Naive thymus-derived CD8-positive, alpha-beta T cell (primary cell): ENCODE results near the gene TIMP4. TPM values are rescaled to one million over a fixed set of nuclear protein-coding genes. Genes with fewer than 3 reads are reported as not detected.

Experiments
- ATAC-seq, 2 donors: fragments of 150-1000 bp; cut with Tn5 transposase in 1 of 2; sonication (Bioruptor Pico), chemical (Tn5 transposase) in 1 of 2; 1 replicate in 1 of 2; 2 replicates in 1 of 2; pipeline ENCODE4 v1.10.0; 2021; ENCODE audit warnings: mild to moderate bottlenecking in 2 of 2, moderate library complexity in 2 of 2
- POLR2A ChIA-PET: fragments of 350-600 bp; sonication (Branson Sonifier 250); formaldehyde crosslinking; loops from one replicate; lab custom pipeline; 2021; ENCODE audit warnings: antibody characterized with exemption; lab: Charles Lee
- DNase-seq, 10 donors: peaks; one replicate each; pipeline versions ENCODE4 v3.0.0 to v3.0.0-alpha.2; 2020 to 2022
- H3K27ac Mint-ChIP-seq, 10 donors: one replicate each; pipeline ENCODE4 v1.8.0; 2020 to 2022; ENCODE audit warnings: mild to moderate bottlenecking in 10 of 10, mixed read lengths in 10 of 10, moderate library complexity in 4 of 10, inconsistent platforms in 1 of 10
- H3K27me3 Mint-ChIP-seq, 5 donors: one replicate each; pipeline ENCODE4 v1.8.0; 2021 to 2022; ENCODE audit warnings: mixed read lengths in 5 of 5
- H3K36me3 Mint-ChIP-seq, 3 donors: one replicate each; pipeline ENCODE4 v1.8.0; 2020 to 2022; ENCODE audit warnings: mixed read lengths in 3 of 3, mild to moderate bottlenecking in 2 of 3, inconsistent platforms in 1 of 3
- H3K4me1 Mint-ChIP-seq, 4 donors: one replicate each; pipeline ENCODE4 v1.8.0; 2021 to 2022; ENCODE audit warnings: mixed read lengths in 4 of 4
- H3K4me3 Mint-ChIP-seq, 10 donors: one replicate each; pipeline ENCODE4 v1.8.0; 2020 to 2022; ENCODE audit warnings: mild to moderate bottlenecking in 10 of 10, mixed read lengths in 10 of 10, moderate library complexity in 6 of 10, inconsistent platforms in 1 of 10
- H3K9me3 Mint-ChIP-seq, 9 donors: one replicate each; pipeline ENCODE4 v1.8.0; 2020 to 2022; ENCODE audit warnings: mixed read lengths in 9 of 9, mild to moderate bottlenecking in 3 of 9, inconsistent platforms in 1 of 9, moderate library complexity in 1 of 9
- polyA plus RNA-seq, 3 donors: library from polyadenylated mRNA; unstranded; fragments of 300-500 nt; fragmentation: Illumina TruSeq; gene quantifications; one replicate each; pipeline ENCODE4 v1.2.3, GENCODE V29; 2021
- total RNA-seq, 8 experiments: library from RNA in 2 of 8; stranded (reverse) in 2 of 8; gene quantifications; one replicate each; pipeline ENCODE4 v1.2.3 and lab custom pipeline; 2021 to 2026

TIMP4 gene
- total and polyA plus RNA-seq, 5 experiments from 2014 or later = not detected

- Mint-ChIP-seq H3K27ac (no peak overlapping the region), H3K9me3 (no peaks in the 10 kb centered on the region), H3K36me3 (no peaks in the 10 kb centered on the region), H3K4me3 (no peak overlapping the region), H3K27me3 (no peaks in the 10 kb centered on the region), H3K4me1 (peaks cover 0 to 2% (median 1%) of the 10 kb centered on the region in 4 donors)
- no peak for DNase-seq
- no peak for ATAC-seq
- POLR2A ChIA-PET = no interaction called here
These were observed 22.6 kb upstream of the TIMP4 start for GRCh38 chr3:12181301-12181700.

GRCh38 chr3:12180631-12181030 lies 21.9 kb upstream of the TIMP4 start:
- Mint-ChIP-seq H3K27ac (no peak overlapping the region), H3K27me3 (no peaks in the 10 kb centered on the region), H3K36me3 (no peaks in the 10 kb centered on the region), H3K9me3 (no peaks in the 10 kb centered on the region), H3K4me3 (no peak overlapping the region), H3K4me1 (peaks cover 0 to 2% (median 1%) of the 10 kb centered on the region in 4 donors)
- DNase-seq (no peak), ATAC-seq (no peak)
- POLR2A ChIA-PET = no interaction called here

GRCh38 chr3:12180218-12180617 lies 21.5 kb upstream of the TIMP4 start:
- H3K27ac Mint-ChIP-seq = no peak overlapping the region
- H3K4me1 Mint-ChIP-seq = peaks cover 0 to 2% (median 1%) of the 10 kb centered on the region in 4 donors
- no peaks in the 10 kb centered on the region for H3K36me3 Mint-ChIP-seq
- H3K27me3 Mint-ChIP-seq = no peaks in the 10 kb centered on the region
- no peaks in the 10 kb centered on the region for H3K9me3 Mint-ChIP-seq
- POLR2A ChIA-PET = no interaction called here
- no peak for ATAC-seq
- no peak for DNase-seq
- H3K4me3 Mint-ChIP-seq = no peak overlapping the region

GRCh38 chr3:12179441-12179840 lies 20.7 kb upstream of the TIMP4 start:
- no peak overlapping the region for H3K4me3 Mint-ChIP-seq
- no peak overlapping the region for H3K27ac Mint-ChIP-seq
- DNase-seq (no peak), ATAC-seq (no peak)
- peaks cover 0 to 2% (median 0%) of the 10 kb centered on the region in 9 donors for H3K9me3 Mint-ChIP-seq
- H3K36me3 Mint-ChIP-seq = no peaks in the 10 kb centered on the region
- POLR2A ChIA-PET = no interaction called here
- no peaks in the 10 kb centered on the region for H3K27me3 Mint-ChIP-seq
- H3K4me1 Mint-ChIP-seq = peaks cover 0 to 2% (median 1%) of the 10 kb centered on the region in 4 donors

- H3K27me3 Mint-ChIP-seq = no peaks in the 10 kb centered on the region
- no peak for DNase-seq
- no peak overlapping the region for H3K4me3 Mint-ChIP-seq
- H3K9me3 Mint-ChIP-seq = peaks cover 0 to 9% (median 2%) of the 10 kb centered on the region in 9 donors
- H3K27ac Mint-ChIP-seq = no peak overlapping the region
- POLR2A ChIA-PET = no interaction called here
- no peak for ATAC-seq
- peaks cover 0 to 2% (median 1%) of the 10 kb centered on the region in 4 donors for H3K4me1 Mint-ChIP-seq
- H3K36me3 Mint-ChIP-seq = peaks cover 0 to 2% (median 0%) of the 10 kb centered on the region in 3 donors
These were observed 19.5 kb upstream of the TIMP4 start for GRCh38 chr3:12178091-12178820.

GRCh38 chr3:12177126-12177525 lies 18.4 kb upstream of the TIMP4 start:
- peaks cover 0 to 17% (median 9%) of the 10 kb centered on the region in 9 donors for H3K9me3 Mint-ChIP-seq
- peaks cover 0 to 2% (median 1%) of the 10 kb centered on the region in 4 donors for H3K4me1 Mint-ChIP-seq
- ATAC-seq (no peak), DNase-seq (no peak)
- no peak overlapping the region for H3K4me3 Mint-ChIP-seq
- H3K27ac Mint-ChIP-seq = no peak overlapping the region
- POLR2A ChIA-PET = no interaction called here
- H3K36me3 Mint-ChIP-seq = peaks cover 0 to 9% (median 2%) of the 10 kb centered on the region in 3 donors
- no peaks in the 10 kb centered on the region for H3K27me3 Mint-ChIP-seq

- H3K4me3 Mint-ChIP-seq = no peak overlapping the region
- POLR2A ChIA-PET = no interaction called here
- ATAC-seq (no peak), DNase-seq (peak in 1 of 10 donors; percentile 6)
- H3K9me3 Mint-ChIP-seq = peaks cover 0 to 22% (median 10%) of the 10 kb centered on the region in 9 donors
- peaks cover 0 to 12% (median 3%) of the 10 kb centered on the region in 3 donors for H3K36me3 Mint-ChIP-seq
- no peak overlapping the region for H3K27ac Mint-ChIP-seq
- H3K4me1 Mint-ChIP-seq = peaks cover 0 to 2% (median 0%) of the 10 kb centered on the region in 4 donors
- no peaks in the 10 kb centered on the region for H3K27me3 Mint-ChIP-seq
These were observed 17.2 kb upstream of the TIMP4 start for GRCh38 chr3:12175844-12176453.

- DNase-seq (no peak), ATAC-seq (no peak)
- Mint-ChIP-seq H3K9me3 (peaks cover 0 to 22% (median 10%) of the 10 kb centered on the region in 9 donors), H3K27me3 (no peaks in the 10 kb centered on the region), H3K4me3 (no peak overlapping the region), H3K27ac (no peak overlapping the region), H3K4me1 (peaks cover 0 to 2% (median 0%) of the 10 kb centered on the region in 4 donors), H3K36me3 (peaks cover 0 to 12% (median 3%) of the 10 kb centered on the region in 3 donors)
- POLR2A ChIA-PET = no interaction called here
These were observed 16.5 kb upstream of the TIMP4 start for GRCh38 chr3:12175137-12175593.

- Mint-ChIP-seq H3K4me3 (no peak overlapping the region), H3K27ac (no peak overlapping the region), H3K4me1 (no peaks in the 10 kb centered on the region), H3K9me3 (peaks cover 0 to 22% (median 10%) of the 10 kb centered on the region in 9 donors), H3K27me3 (no peaks in the 10 kb centered on the region), H3K36me3 (peaks cover 0 to 12% (median 3%) of the 10 kb centered on the region in 3 donors)
- POLR2A ChIA-PET = no interaction called here
- ATAC-seq (no peak), DNase-seq (no peak)
These were observed 11.5 kb upstream of the TIMP4 start for GRCh38 chr3:12170207-12170606.

GRCh38 chr3:12165909-12166308 lies 7.2 kb upstream of the TIMP4 start:
- H3K9me3 Mint-ChIP-seq = no peaks in the 10 kb centered on the region
- no peaks in the 10 kb centered on the region for H3K36me3 Mint-ChIP-seq
- DNase-seq = no peak
- H3K4me3 Mint-ChIP-seq = no peak overlapping the region
- POLR2A ChIA-PET = no interaction called here
- no peaks in the 10 kb centered on the region for H3K4me1 Mint-ChIP-seq
- no peak overlapping the region for H3K27ac Mint-ChIP-seq
- ATAC-seq = no peak
- peaks cover 0 to 7% (median 3%) of the 10 kb centered on the region in 5 donors for H3K27me3 Mint-ChIP-seq

- H3K4me3 Mint-ChIP-seq = peak overlapping the region in 1 of 10 donors; percentile 54
- POLR2A ChIA-PET = no interaction called here
- H3K27me3 Mint-ChIP-seq = peaks cover 11 to 28% (median 18%) of the 10 kb centered on the region in 5 donors
These were observed 502 bp upstream of the TIMP4 start for GRCh38 chr3:12159227-12159601.

GRCh38 chr3:12157026-12157425 lies 1.7 kb downstream of the TIMP4 start:
- Mint-ChIP-seq H3K4me1 (peaks cover 4 to 10% (median 6%) of the 10 kb centered on the region in 4 donors), H3K9me3 (no peaks in the 10 kb centered on the region), H3K27ac (no peak overlapping the region), H3K36me3 (no peaks in the 10 kb centered on the region), H3K27me3 (peaks cover 8 to 28% (median 15%) of the 10 kb centered on the region in 5 donors), H3K4me3 (no peak overlapping the region)
- POLR2A ChIA-PET = no interaction called here
- DNase-seq (no peak), ATAC-seq (no peak)

More at GRCh38 chr3:12159227-12159601, 502 bp upstream of the TIMP4 start:
- ATAC-seq (no peak), DNase-seq (no peak)
- Mint-ChIP-seq H3K9me3 (no peaks in the 10 kb centered on the region), H3K36me3 (no peaks in the 10 kb centered on the region), H3K27ac (peak overlapping the region in 1 of 10 donors; percentile 61), H3K4me1 (peaks cover 4 to 10% (median 6%) of the 10 kb centered on the region in 4 donors)

- H3K4me3 Mint-ChIP-seq = no peak overlapping the region
- DNase-seq (no peak), ATAC-seq (no peak)
- peaks cover 8 to 28% (median 12%) of the 10 kb centered on the region in 5 donors for H3K27me3 Mint-ChIP-seq
- POLR2A ChIA-PET = no interaction called here
- H3K27ac Mint-ChIP-seq = no peak overlapping the region
- no peaks in the 10 kb centered on the region for H3K9me3 Mint-ChIP-seq
- peaks cover 4 to 10% (median 6%) of the 10 kb centered on the region in 4 donors for H3K4me1 Mint-ChIP-seq
- H3K36me3 Mint-ChIP-seq = no peaks in the 10 kb centered on the region
These were observed 2.9 kb downstream of the TIMP4 start for GRCh38 chr3:12155828-12156227.
